HCT116 (cell line): ENCODE data around the gene IGIP.

Experiments used
- EZH2 ChIP-seq: fragments of 200-600 bp; sonication (generic); IDR thresholded peaks from 2 replicates; pipeline ENCODE4 v1.6.1; 2017; ENCODE audit warnings: antibody characterized with exemption, mixed run types
- EZH2phosphoT487 ChIP-seq: fragments of 200-600 bp; IDR thresholded peaks from 2 replicates; pipeline ENCODE4 v1.6.1; 2018; ENCODE audit warnings: antibody characterized with exemption, borderline replicate concordance
- POLR2A ChIP-seq: IDR thresholded peaks from 2 replicates; pipeline ENCODE4 v1.7.0; 2011; ENCODE audit warnings: borderline replicate concordance; ENCODE audit not compliant: insufficient read depth, insufficient read length; ENCODE audit errors: extremely low read depth
- POLR2AphosphoS5 ChIP-seq: IDR thresholded peaks from 2 replicates; pipeline ENCODE4 v1.6.1; 2011; ENCODE audit warnings: mild to moderate bottlenecking, low read depth, low read length, moderate library complexity
- YY1 ChIP-seq: IDR thresholded peaks from 2 replicates; pipeline ENCODE4 v1.6.1; 2011; ENCODE audit warnings: low read length, low read depth, moderate library complexity, mild to moderate bottlenecking; ENCODE audit not compliant: insufficient replicate concordance; ENCODE audit errors: extremely low read depth
- ZNF274 ChIP-seq: fragments of 200-500 bp; sonication (Bioruptor generic); IDR thresholded peaks from 2 replicates; pipeline ENCODE4 v1.6.1; 2014; ENCODE audit warnings: mild to moderate bottlenecking, low read depth, low read length, inconsistent platforms
- TF ChIP-seq, protein P1 (sequence below), 3 experiments: fragments of 200-600 bp in 1 of 3; sonication (generic) in 1 of 3; IDR thresholded peaks in 2 of 3; conservative IDR thresholded peaks in 1 of 3; 2 replicates each; pipeline ENCODE4 v1.5.1; 2012 to 2017; ENCODE audit warnings: low read depth in 2 of 3, low read length in 2 of 3, antibody characterized with exemption in 1 of 3, borderline replicate concordance in 1 of 3, control low read depth in 1 of 3, mild to moderate bottlenecking in 1 of 3, mixed read lengths in 1 of 3, mixed run types in 1 of 3, moderate library complexity in 1 of 3; ENCODE audit not compliant: insufficient read depth in 1 of 3

DNA sequence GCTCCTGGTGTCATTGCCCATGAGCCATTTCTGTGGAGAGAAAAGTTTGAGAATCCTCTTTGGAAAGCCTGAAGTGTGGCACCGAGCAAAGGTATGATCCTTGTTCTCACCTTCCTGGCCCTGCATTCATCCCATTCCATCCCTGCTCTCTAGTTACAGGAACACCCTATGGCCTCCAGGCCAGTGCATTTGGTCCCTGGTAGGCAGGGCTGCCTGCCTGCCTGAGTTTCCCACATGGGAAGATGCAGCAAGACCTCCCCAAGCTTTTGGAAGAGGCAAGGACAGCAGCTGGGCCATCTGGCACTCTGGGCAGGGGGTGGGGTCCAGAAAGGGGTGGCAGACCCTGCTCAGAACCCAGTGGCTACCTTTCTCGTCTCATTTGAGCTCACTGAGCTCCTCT lies 24.5 kb downstream of the IGIP start:
- TF ChIP-seq, protein P1, sequence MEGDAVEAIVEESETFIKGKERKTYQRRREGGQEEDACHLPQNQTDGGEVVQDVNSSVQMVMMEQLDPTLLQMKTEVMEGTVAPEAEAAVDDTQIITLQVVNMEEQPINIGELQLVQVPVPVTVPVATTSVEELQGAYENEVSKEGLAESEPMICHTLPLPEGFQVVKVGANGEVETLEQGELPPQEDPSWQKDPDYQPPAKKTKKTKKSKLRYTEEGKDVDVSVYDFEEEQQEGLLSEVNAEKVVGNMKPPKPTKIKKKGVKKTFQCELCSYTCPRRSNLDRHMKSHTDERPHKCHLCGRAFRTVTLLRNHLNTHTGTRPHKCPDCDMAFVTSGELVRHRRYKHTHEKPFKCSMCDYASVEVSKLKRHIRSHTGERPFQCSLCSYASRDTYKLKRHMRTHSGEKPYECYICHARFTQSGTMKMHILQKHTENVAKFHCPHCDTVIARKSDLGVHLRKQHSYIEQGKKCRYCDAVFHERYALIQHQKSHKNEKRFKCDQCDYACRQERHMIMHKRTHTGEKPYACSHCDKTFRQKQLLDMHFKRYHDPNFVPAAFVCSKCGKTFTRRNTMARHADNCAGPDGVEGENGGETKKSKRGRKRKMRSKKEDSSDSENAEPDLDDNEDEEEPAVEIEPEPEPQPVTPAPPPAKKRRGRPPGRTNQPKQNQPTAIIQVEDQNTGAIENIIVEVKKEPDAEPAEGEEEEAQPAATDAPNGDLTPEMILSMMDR (IDR thresholded peaks at IDR 0.05 in 2 of 3, conservative IDR thresholded peaks at IDR 0.05 in 1 of 3; ENCODE audit: borderline replicate concordance in 1 of 3, insufficient read depth in 1 of 3, low read depth in 2 of 3, low read length in 2 of 3) = no peak
- no peak for TF ChIP-seq EZH2
- no peak for TF ChIP-seq POLR2A
- TF ChIP-seq POLR2AphosphoS5 = no peak
- no peak for TF ChIP-seq EZH2phosphoT487
- no peak for TF ChIP-seq YY1
- TF ChIP-seq ZNF274 = no peak
